ENCODE data around the gene KANK4. TPM values are rescaled to one million over a fixed set of nuclear protein-coding genes. Genes with fewer than 3 reads are reported as not detected.
A peak's percentile ranks its signal among the peaks of the same experiment; 100 is the strongest.

KANK4 gene
- total and polyA plus RNA-seq, 2 donors (not counting 1 experiment from before 2014, with no cell fraction given), result not detected

GRCh38 chr1:62280150-62280549 lies 39.1 kb downstream of the KANK4 start:
- Histone ChIP-seq H3K36me3 (ENCODE audit: control insufficient read depth, insufficient read depth, low read length) (no peaks in the 10 kb centered on the region), H3K27ac (ENCODE audit: insufficient read depth, low read length) (no peak overlapping the region), H3K27me3 (ENCODE audit: control insufficient read depth, insufficient read depth, low read length) (no peaks in the 10 kb centered on the region), H3K4me2 (ENCODE audit: extremely low read depth, insufficient read depth, low read length) (no peak overlapping the region), H3K4me3 (replicated peaks in 1 of 4; ENCODE audit: control extremely low read depth in 1 of 4, insufficient read depth in 1 of 4, low read depth in 3 of 4, low read length in 4 of 4) (no peak overlapping the region), H3K4me1 (ENCODE audit: control insufficient read depth, extremely low read depth, insufficient read depth, low read length) (no peaks in the 10 kb centered on the region), H4K20me1 (ENCODE audit: control insufficient read depth, extremely low read depth, insufficient read depth, low read length) (no peaks in the 10 kb centered on the region), H3K79me2 (ENCODE audit: control insufficient read depth, insufficient read depth, low read length) (no peaks in the 10 kb centered on the region), H3K9me3 (ENCODE audit: control insufficient read depth, insufficient read depth, low read depth, low read length) (no peaks in the 10 kb centered on the region), H3K9ac (ENCODE audit: insufficient read depth, low read length) (no peak overlapping the region), H2AFZ (ENCODE audit: low read length) (no peak overlapping the region)
- TF ChIP-seq, protein P1, sequence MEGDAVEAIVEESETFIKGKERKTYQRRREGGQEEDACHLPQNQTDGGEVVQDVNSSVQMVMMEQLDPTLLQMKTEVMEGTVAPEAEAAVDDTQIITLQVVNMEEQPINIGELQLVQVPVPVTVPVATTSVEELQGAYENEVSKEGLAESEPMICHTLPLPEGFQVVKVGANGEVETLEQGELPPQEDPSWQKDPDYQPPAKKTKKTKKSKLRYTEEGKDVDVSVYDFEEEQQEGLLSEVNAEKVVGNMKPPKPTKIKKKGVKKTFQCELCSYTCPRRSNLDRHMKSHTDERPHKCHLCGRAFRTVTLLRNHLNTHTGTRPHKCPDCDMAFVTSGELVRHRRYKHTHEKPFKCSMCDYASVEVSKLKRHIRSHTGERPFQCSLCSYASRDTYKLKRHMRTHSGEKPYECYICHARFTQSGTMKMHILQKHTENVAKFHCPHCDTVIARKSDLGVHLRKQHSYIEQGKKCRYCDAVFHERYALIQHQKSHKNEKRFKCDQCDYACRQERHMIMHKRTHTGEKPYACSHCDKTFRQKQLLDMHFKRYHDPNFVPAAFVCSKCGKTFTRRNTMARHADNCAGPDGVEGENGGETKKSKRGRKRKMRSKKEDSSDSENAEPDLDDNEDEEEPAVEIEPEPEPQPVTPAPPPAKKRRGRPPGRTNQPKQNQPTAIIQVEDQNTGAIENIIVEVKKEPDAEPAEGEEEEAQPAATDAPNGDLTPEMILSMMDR (conservative IDR thresholded peaks at IDR 0.05 in 1 of 2, IDR thresholded peaks at IDR 0.05 in 1 of 2; ENCODE audit: low read depth in 1 of 2, low read length in 2 of 2), result no peak
- TF ChIP-seq EZH2 (IDR thresholded peaks at IDR 0.05; ENCODE audit: low read length, missing control alignments), result no peak
- DNase-seq (ENCODE audit: low read depth in 2 of 2), result peak in 1 of 2 donors; percentile 35

GRCh38 chr1:62276791-62277190 lies 42.4 kb downstream of the KANK4 start:
- Histone ChIP-seq H3K27me3 (ENCODE audit: control insufficient read depth, insufficient read depth, low read length) (no peaks in the 10 kb centered on the region), H3K36me3 (ENCODE audit: control insufficient read depth, insufficient read depth, low read length) (no peaks in the 10 kb centered on the region), H2AFZ (ENCODE audit: low read length) (no peak overlapping the region), H3K27ac (ENCODE audit: insufficient read depth, low read length) (no peak overlapping the region), H3K9ac (ENCODE audit: insufficient read depth, low read length) (no peak overlapping the region), H3K9me3 (ENCODE audit: control insufficient read depth, insufficient read depth, low read depth, low read length) (no peaks in the 10 kb centered on the region), H4K20me1 (ENCODE audit: control insufficient read depth, extremely low read depth, insufficient read depth, low read length) (no peaks in the 10 kb centered on the region), H3K79me2 (ENCODE audit: control insufficient read depth, insufficient read depth, low read length) (no peaks in the 10 kb centered on the region), H3K4me1 (ENCODE audit: control insufficient read depth, extremely low read depth, insufficient read depth, low read length) (no peaks in the 10 kb centered on the region), H3K4me2 (ENCODE audit: extremely low read depth, insufficient read depth, low read length) (no peak overlapping the region), H3K4me3 (replicated peaks in 1 of 4; ENCODE audit: control extremely low read depth in 1 of 4, insufficient read depth in 1 of 4, low read depth in 3 of 4, low read length in 4 of 4) (no peak overlapping the region)
- TF ChIP-seq EZH2 (IDR thresholded peaks at IDR 0.05; ENCODE audit: low read length, missing control alignments), result no peak
- TF ChIP-seq, protein P1 (conservative IDR thresholded peaks at IDR 0.05 in 1 of 2, IDR thresholded peaks at IDR 0.05 in 1 of 2; ENCODE audit: low read depth in 1 of 2, low read length in 2 of 2), result no peak
- no peak for DNase-seq (ENCODE audit: low read depth in 2 of 2)

- H3K27ac ChIP-seq (ENCODE audit: insufficient read depth, low read length), result no peak overlapping the region
- H3K9ac ChIP-seq (ENCODE audit: insufficient read depth, low read length), result no peak overlapping the region
- no peaks in the 10 kb centered on the region for H3K4me1 ChIP-seq (ENCODE audit: control insufficient read depth, extremely low read depth, insufficient read depth, low read length)
- no peaks in the 10 kb centered on the region for H4K20me1 ChIP-seq (ENCODE audit: control insufficient read depth, extremely low read depth, insufficient read depth, low read length)
- no peak for DNase-seq (ENCODE audit: low read depth in 2 of 2)
- H2AFZ ChIP-seq (ENCODE audit: low read length), result no peak overlapping the region
- TF ChIP-seq EZH2 (IDR thresholded peaks at IDR 0.05; ENCODE audit: low read length, missing control alignments), result no peak
- TF ChIP-seq, protein P1 (conservative IDR thresholded peaks at IDR 0.05 in 1 of 2, IDR thresholded peaks at IDR 0.05 in 1 of 2; ENCODE audit: low read depth in 1 of 2, low read length in 2 of 2), result no peak
- no peaks in the 10 kb centered on the region for H3K27me3 ChIP-seq (ENCODE audit: control insufficient read depth, insufficient read depth, low read length)
- no peaks in the 10 kb centered on the region for H3K79me2 ChIP-seq (ENCODE audit: control insufficient read depth, insufficient read depth, low read length)
- H3K36me3 ChIP-seq (ENCODE audit: control insufficient read depth, insufficient read depth, low read length), result no peaks in the 10 kb centered on the region
- H3K4me2 ChIP-seq (ENCODE audit: extremely low read depth, insufficient read depth, low read length), result no peak overlapping the region
- H3K4me3 ChIP-seq (replicated peaks in 1 of 4; ENCODE audit: control extremely low read depth in 1 of 4, insufficient read depth in 1 of 4, low read depth in 3 of 4, low read length in 4 of 4), result no peak overlapping the region
- no peaks in the 10 kb centered on the region for H3K9me3 ChIP-seq (ENCODE audit: control insufficient read depth, insufficient read depth, low read depth, low read length)
Measured at GRCh38 chr1:62274496-62275485, 44.4 kb downstream of the KANK4 start.

Data from fibroblast of lung (primary cell).